Natural killer cell treated with Interleukin-12 subunit alpha and Interleukin-12 subunit beta and Interleukin-15 and Interleukin-18, amount 100 ng/mL, for 72 hours (primary cell): ENCODE data around the gene IGFL3. TPM values are rescaled to one million over a fixed set of nuclear protein-coding genes. Genes with fewer than 3 reads are reported as not detected.
"Not testable (repeated sequence)": the region's sequence is repeated elsewhere in the genome, so short reads cannot be mapped to it uniquely, and the experiment has no call there.

Source experiments
- ATAC-seq, 2 donors: fragments of 150-1000 bp; cut with Tn5 transposase in 1 of 2; sonication (Bioruptor Pico), chemical (Tn5 transposase) in 1 of 2; 2 replicates each; pipeline ENCODE4 v1.10.0; 2021
- DNase-seq: peaks from one replicate; pipeline ENCODE4 v3.0.0; 2022; ENCODE audit warnings: low spot score
- H3K27ac Mint-ChIP-seq, 2 donors: 1 replicate in 1 of 2; 2 replicates in 1 of 2; pipeline ENCODE4 v1.8.0; 2022; ENCODE audit warnings: mixed read lengths in 2 of 2, mild to moderate bottlenecking in 1 of 2, moderate library complexity in 1 of 2
- H3K27me3 Mint-ChIP-seq, 2 donors: 1 replicate in 1 of 2; 2 replicates in 1 of 2; pipeline ENCODE4 v1.8.0; 2022; ENCODE audit warnings: mixed read lengths in 2 of 2
- H3K36me3 Mint-ChIP-seq: one replicate; pipeline ENCODE4 v1.8.0; 2022; ENCODE audit warnings: mixed read lengths
- H3K4me1 Mint-ChIP-seq, 2 donors: 1 replicate in 1 of 2; 2 replicates in 1 of 2; pipeline ENCODE4 v1.8.0; 2022; ENCODE audit warnings: low read depth in 2 of 2, mixed read lengths in 2 of 2, mild to moderate bottlenecking in 1 of 2
- H3K4me3 Mint-ChIP-seq: one replicate; pipeline ENCODE4 v1.8.0; 2022; ENCODE audit warnings: mixed read lengths
- H3K9me3 Mint-ChIP-seq: 2 replicates; pipeline ENCODE4 v1.8.0; 2022; ENCODE audit warnings: mixed read lengths
- total RNA-seq, 2 donors: library from RNA; stranded (reverse); gene quantifications; one replicate each; pipeline ENCODE4 v1.2.3, GENCODE V29; 2022

Gene IGFL3
- total RNA-seq, 2 donors from 2014 or later = not detected

GRCh38 chr19:46078573-46079332, 45.7 kb downstream of the IGFL3 start:
- not testable (repeated sequence) for ATAC-seq, H3K36me3 Mint-ChIP-seq, DNase-seq, H3K27ac Mint-ChIP-seq, H3K4me1 Mint-ChIP-seq, H3K9me3 Mint-ChIP-seq, H3K4me3 Mint-ChIP-seq
- peaks cover 64 to 81% of the 10 kb centered on the region in 2 donors for H3K27me3 Mint-ChIP-seq

- H3K27me3 Mint-ChIP-seq = peaks cover 61 to 81% of the 10 kb centered on the region in 2 donors
- no peak overlapping the region for H3K27ac Mint-ChIP-seq
Observed at GRCh38 chr19:46077815-46078167, 46.7 kb downstream of the IGFL3 start.

GRCh38 chr19:46076951-46077814, 47.3 kb downstream of the IGFL3 start:
- ATAC-seq (peak in 1 of 2 donors; percentile 41), DNase-seq (no peak)
- Mint-ChIP-seq H3K4me3 (no peak overlapping the region), H3K27ac (no peak overlapping the region), H3K4me1 (peaks cover 0 to 6% of the 10 kb centered on the region in 2 donors), H3K36me3 (no peaks in the 10 kb centered on the region), H3K9me3 (no peaks in the 10 kb centered on the region), H3K27me3 (peaks cover 62 to 82% of the 10 kb centered on the region in 2 donors)

More at GRCh38 chr19:46077815-46078167, 46.7 kb downstream of the IGFL3 start:
- ATAC-seq = no peak
- H3K4me3 Mint-ChIP-seq = no peak overlapping the region
- no peaks in the 10 kb centered on the region for H3K36me3 Mint-ChIP-seq
- peaks cover 0 to 8% of the 10 kb centered on the region in 2 donors for H3K4me1 Mint-ChIP-seq
- no peak for DNase-seq
- H3K9me3 Mint-ChIP-seq = no peaks in the 10 kb centered on the region

DNA sequence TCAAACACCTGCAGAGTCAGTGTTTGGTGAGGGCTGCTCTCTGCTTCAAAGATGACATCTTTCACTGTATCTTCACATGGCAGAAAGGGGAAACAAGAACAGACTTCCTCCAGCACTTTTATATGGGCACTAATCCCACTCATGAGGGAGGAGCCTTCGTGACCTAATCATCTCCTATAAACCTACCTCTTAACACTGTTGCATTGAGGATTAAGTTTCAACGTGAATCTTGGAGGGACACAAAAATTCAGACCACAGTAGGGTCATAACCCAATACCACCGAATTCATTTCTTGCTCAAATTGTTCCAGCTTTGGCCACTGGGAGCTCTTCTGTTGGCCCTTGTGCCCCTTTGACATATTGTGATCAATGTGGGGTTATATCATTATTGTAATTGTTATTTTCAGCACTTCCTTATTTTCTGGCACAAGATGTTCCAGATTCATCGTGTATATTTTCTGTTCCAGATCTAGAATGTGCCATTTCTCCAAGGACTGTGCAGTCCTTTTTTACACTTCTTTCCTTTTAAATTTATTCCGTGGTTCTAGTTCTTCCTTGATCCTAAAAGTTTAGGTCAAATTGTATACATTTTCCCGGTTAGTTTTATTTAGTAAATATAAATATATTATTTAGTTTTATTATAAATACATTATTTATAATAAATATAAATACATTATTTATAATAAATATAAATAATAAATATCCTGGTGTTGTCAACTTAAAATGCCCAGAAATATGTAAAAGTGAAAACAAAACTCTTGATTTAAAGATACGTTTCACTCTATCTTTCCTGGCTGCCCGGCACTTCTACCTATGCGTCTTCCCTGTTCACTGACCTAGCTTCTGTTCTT, 48.2 kb downstream of the IGFL3 start:
- Mint-ChIP-seq H3K4me1 (peaks cover 0 to 5% of the 10 kb centered on the region in 2 donors), H3K27me3 (peaks cover 59 to 79% of the 10 kb centered on the region in 2 donors), H3K9me3 (no peaks in the 10 kb centered on the region), H3K4me3 (no peak overlapping the region), H3K36me3 (no peaks in the 10 kb centered on the region), H3K27ac (no peak overlapping the region)
- DNase-seq = no peak
- ATAC-seq = no peak

DNA sequence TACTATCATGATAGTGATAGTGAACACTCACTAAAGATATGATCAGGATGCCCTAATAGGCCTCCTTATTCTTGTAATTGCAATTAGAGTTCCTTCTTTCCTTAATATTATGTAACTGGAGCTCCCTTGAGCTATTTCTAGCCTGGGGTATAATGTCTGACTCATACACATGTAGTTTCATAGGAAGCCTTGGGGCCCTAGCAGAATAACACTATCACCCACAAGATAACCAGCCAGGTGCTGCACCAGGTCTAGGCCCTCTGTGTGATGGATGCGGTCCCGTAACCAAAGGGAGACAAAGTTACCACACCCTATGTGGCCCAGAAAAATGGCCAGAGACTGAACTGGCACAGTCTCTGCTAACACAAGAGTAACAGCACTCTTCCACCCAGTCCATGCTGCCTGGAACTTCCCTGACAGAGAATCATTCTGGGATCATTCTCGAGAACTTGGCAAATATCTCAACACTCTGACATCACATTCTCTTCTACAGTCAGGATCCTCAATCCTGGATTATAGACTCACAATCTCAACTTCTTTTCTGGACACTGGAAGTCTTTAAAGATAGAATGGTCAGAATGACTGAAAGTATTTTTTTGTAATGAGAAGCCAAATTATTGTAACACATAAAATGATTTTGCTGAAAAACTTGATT, 51.1 kb downstream of the IGFL3 start:
- H3K4me1 Mint-ChIP-seq = peaks cover 0 to 2% of the 10 kb centered on the region in 2 donors
- ATAC-seq (no peak), DNase-seq (no peak)
- H3K4me3 Mint-ChIP-seq = no peak overlapping the region
- peaks cover 55 to 76% of the 10 kb centered on the region in 2 donors for H3K27me3 Mint-ChIP-seq
- no peak overlapping the region for H3K27ac Mint-ChIP-seq
- no peaks in the 10 kb centered on the region for H3K9me3 Mint-ChIP-seq
- no peaks in the 10 kb centered on the region for H3K36me3 Mint-ChIP-seq

Other genes starting within 250 kb of the IGFL3 start
- 10 to 100 TPM; 14.5 to 18.2 TPM for gene IRF2BP1, start 238.5 kb downstream of the IGFL3 start, total RNA-seq
- gene MYPOP, start 222.1 kb downstream of the IGFL3 start, total RNA-seq = 10 to 100 TPM; 10.6 to 14.9 TPM
- not detected for gene NANOS2, start 209.9 kb downstream of the IGFL3 start, total RNA-seq
- not detected for gene NOVA2, start 150.8 kb downstream of the IGFL3 start, total RNA-seq
- 10 to 100 TPM; 21.4 to 26.7 TPM for gene CCDC61, start 129.2 kb downstream of the IGFL3 start, total RNA-seq
- not detected for gene PGLYRP1, start 101.6 kb downstream of the IGFL3 start, total RNA-seq
- gene IGFL4, start 83.7 kb downstream of the IGFL3 start, total RNA-seq = not detected
- gene IGFL2, start 23.6 kb upstream of the IGFL3 start, total RNA-seq = not detected
- gene IGFL1, start 105.1 kb upstream of the IGFL3 start, total RNA-seq = not detected
- gene HIF3A, start 172.4 kb upstream of the IGFL3 start, total RNA-seq = not detected
- gene PPP5C, start 222.4 kb upstream of the IGFL3 start, total RNA-seq = 100 to 1,000 TPM in 1 of 2 donors, 10 to 100 TPM in 1; 87.4 to 153 TPM